ENCODE measurements around the gene CFAP100.

The CFAP100 gene

GRCh38 chr3:126415661-126416591 lies 21.2 kb downstream of the CFAP100 start:
- Histone ChIP-seq H2BK12ac (ENCODE audit: low read length) (no peak overlapping the region), H4K8ac (ENCODE audit: low read depth, low read length) (peak overlapping the region; percentile 65), H3K27ac (replicated peaks; ENCODE audit: low read length) (no peak overlapping the region), H3K9me3 (replicated peaks in 1 of 2; ENCODE audit: control insufficient read depth in 2 of 2, insufficient read depth in 1 of 2, low read depth in 1 of 2, low read length in 2 of 2) (no peaks in the 10 kb centered on the region), H2AK5ac (ENCODE audit: low read depth, low read length) (no peak overlapping the region), H3K18ac (ENCODE audit: low read length) (peak overlapping the region; percentile 83), H2BK120ac (ENCODE audit: low read depth, low read length) (no peak overlapping the region), H3K4ac (ENCODE audit: low read length) (no peak overlapping the region), H3K14ac (ENCODE audit: low read length) (peak overlapping the region; percentile 99), H3K36me3 (replicated peaks in 1 of 2; ENCODE audit: control insufficient read depth in 2 of 2, insufficient read depth in 2 of 2, low read length in 2 of 2) (no peaks in the 10 kb centered on the region), H3K23ac (ENCODE audit: low read depth, low read length, poor library complexity) (peak overlapping the region; percentile 91), H3K4me1 (ENCODE audit: control insufficient read depth in 2 of 2, insufficient read depth in 1 of 2, low read depth in 1 of 2, low read length in 2 of 2) (peaks cover 0 to 6% of the 10 kb centered on the region in 2 donors), H4K91ac (ENCODE audit: low read depth, low read length, poor library complexity) (no peak overlapping the region), H3K4me2 (ENCODE audit: insufficient read depth, low read length, poor library complexity, severe bottlenecking) (no peak overlapping the region), H2AFZ (ENCODE audit: low read length) (no peak overlapping the region), H3K27me3 (ENCODE audit: control insufficient read depth in 3 of 3, insufficient read depth in 3 of 3, low read depth in 1 of 3, low read length in 3 of 3) (peaks cover 0 to 6% (median 0%) of the 10 kb centered on the region in 3 experiments), H3K79me1 (ENCODE audit: low read depth, low read length) (peaks cover 2% of the 10 kb centered on the region), H2BK5ac (ENCODE audit: low read length) (no peak overlapping the region), H3K9ac (ENCODE audit: low read depth, low read length, poor library complexity) (no peak overlapping the region), H3K4me3 (ENCODE audit: low read length in 2 of 2) (no peak overlapping the region), H2BK15ac (ENCODE audit: low read length) (peak overlapping the region; percentile 37)
- no CpG with 5 or more reads among the region's 61 CpGs for WGBS, 2 donors (ENCODE audit: extremely low coverage in 2 of 2, insufficient read length in 2 of 2, insufficient replicate concordance in 1 of 2)
- no peak for DNase-seq (ENCODE audit: low spot score)

- DNase-seq (ENCODE audit: low spot score), result no peak
- Histone ChIP-seq H3K4ac (ENCODE audit: low read length) (no peak overlapping the region), H3K9me3 (replicated peaks in 1 of 2; ENCODE audit: control insufficient read depth in 2 of 2, insufficient read depth in 1 of 2, low read depth in 1 of 2, low read length in 2 of 2) (no peaks in the 10 kb centered on the region)
These were observed 22.2 kb downstream of the CFAP100 start for GRCh38 chr3:126416943-126417342.

GRCh38 chr3:126417515-126417914 lies 22.8 kb downstream of the CFAP100 start:
- peak overlapping the region; percentile 87 for H2BK5ac ChIP-seq (ENCODE audit: low read length)
- no peak overlapping the region for H3K14ac ChIP-seq (ENCODE audit: low read length)
- H2BK15ac ChIP-seq (ENCODE audit: low read length), result no peak overlapping the region
- no peak overlapping the region for H3K9ac ChIP-seq (ENCODE audit: low read depth, low read length, poor library complexity)
- H3K4me2 ChIP-seq (ENCODE audit: insufficient read depth, low read length, poor library complexity, severe bottlenecking), result no peak overlapping the region
- H4K8ac ChIP-seq (ENCODE audit: low read depth, low read length), result no peak overlapping the region
- H2BK120ac ChIP-seq (ENCODE audit: low read depth, low read length), result no peak overlapping the region
- H3K9me3 ChIP-seq (replicated peaks in 1 of 2; ENCODE audit: control insufficient read depth in 2 of 2, insufficient read depth in 1 of 2, low read depth in 1 of 2, low read length in 2 of 2), result no peaks in the 10 kb centered on the region
- H3K36me3 ChIP-seq (replicated peaks in 1 of 2; ENCODE audit: control insufficient read depth in 2 of 2, insufficient read depth in 2 of 2, low read length in 2 of 2), result no peaks in the 10 kb centered on the region
- H3K4me3 ChIP-seq (ENCODE audit: low read length in 2 of 2), result no peak overlapping the region
- no peak overlapping the region for H3K23ac ChIP-seq (ENCODE audit: low read depth, low read length, poor library complexity)
- peaks cover 0 to 6% of the 10 kb centered on the region in 2 donors for H3K4me1 ChIP-seq (ENCODE audit: control insufficient read depth in 2 of 2, insufficient read depth in 1 of 2, low read depth in 1 of 2, low read length in 2 of 2)
- H3K79me1 ChIP-seq (ENCODE audit: low read depth, low read length), result peaks cover 2% of the 10 kb centered on the region
- no peak overlapping the region for H2AFZ ChIP-seq (ENCODE audit: low read length)
- H3K4ac ChIP-seq (ENCODE audit: low read length), result no peak overlapping the region
- peak overlapping the region; percentile 90 for H2AK5ac ChIP-seq (ENCODE audit: low read depth, low read length)
- H3K27me3 ChIP-seq (ENCODE audit: control insufficient read depth in 3 of 3, insufficient read depth in 3 of 3, low read depth in 1 of 3, low read length in 3 of 3), result peaks cover 0 to 6% (median 0%) of the 10 kb centered on the region in 3 experiments
- H3K18ac ChIP-seq (ENCODE audit: low read length), result peak overlapping the region; percentile 72
- DNase-seq (ENCODE audit: low spot score), result no peak
- no CpG with 5 or more reads among the region's 5 CpGs for WGBS, 2 donors (ENCODE audit: extremely low coverage in 2 of 2, insufficient read length in 2 of 2, insufficient replicate concordance in 1 of 2)
- H3K27ac ChIP-seq (replicated peaks; ENCODE audit: low read length), result no peak overlapping the region
- no peak overlapping the region for H4K91ac ChIP-seq (ENCODE audit: low read depth, low read length, poor library complexity)
- H2BK12ac ChIP-seq (ENCODE audit: low read length), result no peak overlapping the region

More at GRCh38 chr3:126416943-126417342, 22.2 kb downstream of the CFAP100 start:
- H2BK5ac ChIP-seq (ENCODE audit: low read length), result no peak overlapping the region
- peaks cover 0 to 6% (median 0%) of the 10 kb centered on the region in 3 experiments for H3K27me3 ChIP-seq (ENCODE audit: control insufficient read depth in 3 of 3, insufficient read depth in 3 of 3, low read depth in 1 of 3, low read length in 3 of 3)
- no CpG with 5 or more reads among the region's 7 CpGs for WGBS, 2 donors (ENCODE audit: extremely low coverage in 2 of 2, insufficient read length in 2 of 2, insufficient replicate concordance in 1 of 2)
- peaks cover 0 to 6% of the 10 kb centered on the region in 2 donors for H3K4me1 ChIP-seq (ENCODE audit: control insufficient read depth in 2 of 2, insufficient read depth in 1 of 2, low read depth in 1 of 2, low read length in 2 of 2)
- H3K36me3 ChIP-seq (replicated peaks in 1 of 2; ENCODE audit: control insufficient read depth in 2 of 2, insufficient read depth in 2 of 2, low read length in 2 of 2), result no peaks in the 10 kb centered on the region
- no peak overlapping the region for H2BK120ac ChIP-seq (ENCODE audit: low read depth, low read length)
- no peak overlapping the region for H3K9ac ChIP-seq (ENCODE audit: low read depth, low read length, poor library complexity)
- no peak overlapping the region for H4K8ac ChIP-seq (ENCODE audit: low read depth, low read length)
- no peak overlapping the region for H4K91ac ChIP-seq (ENCODE audit: low read depth, low read length, poor library complexity)
- H3K18ac ChIP-seq (ENCODE audit: low read length), result no peak overlapping the region
- H3K14ac ChIP-seq (ENCODE audit: low read length), result no peak overlapping the region
- H3K23ac ChIP-seq (ENCODE audit: low read depth, low read length, poor library complexity), result no peak overlapping the region
- no peak overlapping the region for H2AFZ ChIP-seq (ENCODE audit: low read length)
- no peak overlapping the region for H3K4me2 ChIP-seq (ENCODE audit: insufficient read depth, low read length, poor library complexity, severe bottlenecking)
- no peak overlapping the region for H2BK15ac ChIP-seq (ENCODE audit: low read length)
- H3K27ac ChIP-seq (replicated peaks; ENCODE audit: low read length), result no peak overlapping the region
- H3K79me1 ChIP-seq (ENCODE audit: low read depth, low read length), result peaks cover 2% of the 10 kb centered on the region
- H3K4me3 ChIP-seq (ENCODE audit: low read length in 2 of 2), result no peak overlapping the region
- no peak overlapping the region for H2BK12ac ChIP-seq (ENCODE audit: low read length)
- H2AK5ac ChIP-seq (ENCODE audit: low read depth, low read length), result no peak overlapping the region

DNA sequence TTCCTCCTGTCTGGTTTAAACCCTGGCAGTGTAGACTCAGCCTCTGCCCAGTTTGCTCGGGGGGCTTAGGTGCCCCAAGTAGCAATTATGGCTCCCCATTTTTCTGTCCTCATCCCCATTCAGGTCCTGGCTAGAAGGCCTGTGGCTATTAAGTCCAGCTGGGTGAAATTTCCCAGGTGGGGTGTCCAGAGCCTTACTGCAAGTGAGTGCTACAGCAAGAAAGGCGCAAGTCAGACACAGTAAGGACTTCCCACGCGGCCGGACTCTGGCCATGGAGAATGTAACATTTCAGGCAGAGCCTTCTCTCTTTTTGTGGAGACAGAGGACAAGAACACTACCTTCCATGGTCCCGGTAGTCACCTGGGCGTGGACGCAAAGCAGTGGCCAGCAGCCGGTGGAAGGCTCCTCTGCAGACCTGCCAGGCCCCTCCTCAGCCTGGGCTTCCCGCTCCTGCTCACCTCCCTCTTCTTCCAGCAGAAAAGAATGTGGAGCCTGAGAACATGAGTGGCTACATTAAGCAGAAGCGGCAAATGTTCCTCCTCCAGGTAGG lies 23.3 kb downstream of the CFAP100 start:
- peak overlapping the region; percentile 90 for H2AK5ac ChIP-seq (ENCODE audit: low read depth, low read length)
- peak overlapping the region; percentile 17 for H3K14ac ChIP-seq (ENCODE audit: low read length)
- no peak overlapping the region for H2BK15ac ChIP-seq (ENCODE audit: low read length)
- no peak overlapping the region for H3K27ac ChIP-seq (replicated peaks; ENCODE audit: low read length)
- H3K4me3 ChIP-seq (ENCODE audit: low read length in 2 of 2), result no peak overlapping the region
- no peaks in the 10 kb centered on the region for H3K9me3 ChIP-seq (replicated peaks in 1 of 2; ENCODE audit: control insufficient read depth in 2 of 2, insufficient read depth in 1 of 2, low read depth in 1 of 2, low read length in 2 of 2)
- peaks cover 0 to 6% of the 10 kb centered on the region in 2 donors for H3K4me1 ChIP-seq (ENCODE audit: control insufficient read depth in 2 of 2, insufficient read depth in 1 of 2, low read depth in 1 of 2, low read length in 2 of 2)
- no peak overlapping the region for H3K4me2 ChIP-seq (ENCODE audit: insufficient read depth, low read length, poor library complexity, severe bottlenecking)
- no peak overlapping the region for H4K91ac ChIP-seq (ENCODE audit: low read depth, low read length, poor library complexity)
- H3K4ac ChIP-seq (ENCODE audit: low read length), result no peak overlapping the region
- H2BK12ac ChIP-seq (ENCODE audit: low read length), result no peak overlapping the region
- no peak overlapping the region for H3K23ac ChIP-seq (ENCODE audit: low read depth, low read length, poor library complexity)
- DNase-seq (ENCODE audit: low spot score), result no peak
- H2BK5ac ChIP-seq (ENCODE audit: low read length), result peak overlapping the region; percentile 87
- H3K18ac ChIP-seq (ENCODE audit: low read length), result peak overlapping the region; percentile 72
- H2BK120ac ChIP-seq (ENCODE audit: low read depth, low read length), result no peak overlapping the region
- H4K8ac ChIP-seq (ENCODE audit: low read depth, low read length), result no peak overlapping the region
- no peaks in the 10 kb centered on the region for H3K36me3 ChIP-seq (replicated peaks in 1 of 2; ENCODE audit: control insufficient read depth in 2 of 2, insufficient read depth in 2 of 2, low read length in 2 of 2)
- WGBS, 2 donors (ENCODE audit: extremely low coverage in 2 of 2, insufficient read length in 2 of 2, insufficient replicate concordance in 1 of 2), result no CpG with 5 or more reads among the region's 11 CpGs
- H3K79me1 ChIP-seq (ENCODE audit: low read depth, low read length), result peaks cover 2% of the 10 kb centered on the region
- H2AFZ ChIP-seq (ENCODE audit: low read length), result no peak overlapping the region
- peaks cover 0 to 6% (median 0%) of the 10 kb centered on the region in 3 experiments for H3K27me3 ChIP-seq (ENCODE audit: control insufficient read depth in 3 of 3, insufficient read depth in 3 of 3, low read depth in 1 of 3, low read length in 3 of 3)
- H3K9ac ChIP-seq (ENCODE audit: low read depth, low read length, poor library complexity), result no peak overlapping the region
